Caco-2 (cell line): ENCODE data around the gene PAFAH1B2. TPM values are rescaled to one million over a fixed set of nuclear protein-coding genes. Genes with fewer than 3 reads are reported as not detected.
"Not testable (repeated sequence)": the region's sequence is repeated elsewhere in the genome, so short reads cannot be mapped to it uniquely, and the experiment has no call there.

ENCODE experiments used
- BruUV-seq: library from RNA; stranded (reverse); fragments of 400-500 nt; replicated peaks from 2 replicates; lab custom pipeline; 2021; lab: Mats Ljungman, UMichigan
- CTCF ChIA-PET: fragments of 300-600 bp; sonication (Branson Sonifier 250); formaldehyde crosslinking; loops from one replicate; lab custom pipeline; 2022; ENCODE audit warnings: antibody characterized with exemption; lab: Charles Lee
- POLR2A ChIA-PET: fragments of 300-600 bp; sonication (Branson Sonifier 250); formaldehyde crosslinking; loops from one replicate; lab custom pipeline; 2022; ENCODE audit warnings: antibody characterized with exemption; lab: Charles Lee
- DNase-seq, 2 experiments: peaks; one replicate each; pipeline versions ENCODE4 v3.0.0 to v3.0.0-alpha.2; 2020 to 2022
- H3K27me3 ChIP-seq: replicated peaks from 2 replicates; pipeline ENCODE4 v1.6.0; 2011; ENCODE audit warnings: low read length; ENCODE audit not compliant: control insufficient read depth, insufficient read depth
- H3K36me3 ChIP-seq: 2 replicates; pipeline ENCODE4 v1.5.1; 2011; ENCODE audit warnings: low read length; ENCODE audit not compliant: control insufficient read depth, insufficient read depth
- H3K4me1 ChIP-seq: fragments of 250-450 bp; sonication (Bioruptor Pico); 2 replicates; pipeline ENCODE4 v1.5.1; 2020; ENCODE audit warnings: mild to moderate bottlenecking
- H3K4me3 ChIP-seq: 2 replicates; pipeline ENCODE4 v1.5.1; 2011; ENCODE audit warnings: low read depth, mild to moderate bottlenecking, control low read depth, low read length
- H3K9me3 ChIP-seq: fragments of 250-450 bp; sonication (Bioruptor Pico); 2 replicates; pipeline ENCODE4 v1.5.1; 2020; ENCODE audit warnings: mild to moderate bottlenecking, moderate library complexity
- H3K27ac Mint-ChIP-seq: one replicate; pipeline ENCODE4 v1.8.0; 2022; ENCODE audit warnings: mixed read lengths; ENCODE audit not compliant: unreplicated experiment
- H3K27me3 Mint-ChIP-seq: one replicate; pipeline ENCODE4 v1.8.0; 2022; ENCODE audit warnings: mixed read lengths; ENCODE audit not compliant: insufficient read depth, unreplicated experiment
- H3K36me3 Mint-ChIP-seq: one replicate; pipeline ENCODE4 v1.8.0; 2022; ENCODE audit warnings: mild to moderate bottlenecking, mixed read lengths; ENCODE audit not compliant: insufficient read depth, unreplicated experiment
- H3K4me1 Mint-ChIP-seq: one replicate; pipeline ENCODE4 v1.8.0; 2022; ENCODE audit warnings: low read depth, mixed read lengths; ENCODE audit not compliant: unreplicated experiment
- H3K4me3 Mint-ChIP-seq: one replicate; pipeline ENCODE4 v1.8.0; 2022; ENCODE audit warnings: mild to moderate bottlenecking, moderate library complexity, mixed read lengths; ENCODE audit not compliant: unreplicated experiment
- H3K9me3 Mint-ChIP-seq: one replicate; pipeline ENCODE4 v1.8.0; 2022; ENCODE audit warnings: mixed read lengths; ENCODE audit not compliant: unreplicated experiment
- intact Hi-C: fragments of 100-400 bp; cut with micrococcal nuclease; formaldehyde crosslinking; loops from one replicate; pipeline ENCODE4 v1.10.0; 2022; ENCODE audit not compliant: unreplicated experiment
- total RNA-seq: library from RNA; stranded (reverse); gene quantifications from 2 replicates; pipeline ENCODE4 v1.2.3, GENCODE V29; 2022
- TF ChIP-seq, protein P1 (sequence below), 2 experiments: fragments of 200-600 bp in 1 of 2; IDR thresholded peaks; 1 replicate in 1 of 2; 2 replicates in 1 of 2; pipeline versions ENCODE4 v1.5.1 to v1.8.0; 2011 to 2022; ENCODE audit warnings: antibody characterized with exemption in 1 of 2, control low read depth in 1 of 2, inconsistent platforms in 1 of 2, low read depth in 1 of 2, low read length in 1 of 2, mild to moderate bottlenecking in 1 of 2, moderate library complexity in 1 of 2; ENCODE audit not compliant: insufficient read depth in 1 of 2, severe bottlenecking in 1 of 2, unreplicated experiment in 1 of 2

The PAFAH1B2 gene
- total RNA-seq, 1 experiment from 2014 or later: 167 TPM

DNA sequence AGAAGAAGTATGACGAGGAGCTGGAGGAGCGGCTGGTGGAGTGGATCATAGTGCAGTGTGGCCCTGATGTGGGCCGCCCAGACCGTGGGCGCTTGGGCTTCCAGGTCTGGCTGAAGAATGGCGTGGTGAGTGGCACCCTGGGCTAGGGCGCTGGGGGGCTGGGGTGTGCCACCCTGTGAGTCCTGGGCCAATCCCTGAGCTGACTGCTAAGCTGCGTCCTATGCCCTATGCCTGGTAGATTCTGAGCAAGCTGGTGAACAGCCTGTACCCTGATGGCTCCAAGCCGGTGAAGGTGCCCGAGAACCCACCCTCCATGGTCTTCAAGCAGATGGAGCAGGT, 59.0 kb downstream of the PAFAH1B2 start:
- no TSS peak for BruUV-seq
- no peaks in the 10 kb centered on the region for H3K27me3 Mint-ChIP-seq
- no peaks in the 10 kb centered on the region for H3K9me3 ChIP-seq
- peak overlapping the region; percentile 54 for H3K27ac Mint-ChIP-seq
- ChIA-PET POLR2A (interaction anchor here (1.3 to 1.4 kb wide), 2 partner anchors 10 to 24 kb away, joined by 3 to 6 read pairs; partner anchors contain the start of gene SIDT2), CTCF (no interaction called here)
- H3K9me3 Mint-ChIP-seq: no peaks in the 10 kb centered on the region
- DNase-seq: no peak
- intact Hi-C loops: no loop called here
- H3K36me3 Mint-ChIP-seq: peaks cover 50% of the 10 kb centered on the region
- TF ChIP-seq, protein P1, sequence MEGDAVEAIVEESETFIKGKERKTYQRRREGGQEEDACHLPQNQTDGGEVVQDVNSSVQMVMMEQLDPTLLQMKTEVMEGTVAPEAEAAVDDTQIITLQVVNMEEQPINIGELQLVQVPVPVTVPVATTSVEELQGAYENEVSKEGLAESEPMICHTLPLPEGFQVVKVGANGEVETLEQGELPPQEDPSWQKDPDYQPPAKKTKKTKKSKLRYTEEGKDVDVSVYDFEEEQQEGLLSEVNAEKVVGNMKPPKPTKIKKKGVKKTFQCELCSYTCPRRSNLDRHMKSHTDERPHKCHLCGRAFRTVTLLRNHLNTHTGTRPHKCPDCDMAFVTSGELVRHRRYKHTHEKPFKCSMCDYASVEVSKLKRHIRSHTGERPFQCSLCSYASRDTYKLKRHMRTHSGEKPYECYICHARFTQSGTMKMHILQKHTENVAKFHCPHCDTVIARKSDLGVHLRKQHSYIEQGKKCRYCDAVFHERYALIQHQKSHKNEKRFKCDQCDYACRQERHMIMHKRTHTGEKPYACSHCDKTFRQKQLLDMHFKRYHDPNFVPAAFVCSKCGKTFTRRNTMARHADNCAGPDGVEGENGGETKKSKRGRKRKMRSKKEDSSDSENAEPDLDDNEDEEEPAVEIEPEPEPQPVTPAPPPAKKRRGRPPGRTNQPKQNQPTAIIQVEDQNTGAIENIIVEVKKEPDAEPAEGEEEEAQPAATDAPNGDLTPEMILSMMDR (IDR thresholded peaks at IDR 0.05; ENCODE audit: insufficient read depth in 1 of 2, low read depth in 1 of 2, low read length in 1 of 2, severe bottlenecking in 1 of 2, unreplicated experiment in 1 of 2): no peak
- peaks cover 25% of the 10 kb centered on the region for H3K4me1 ChIP-seq
- H3K27me3 ChIP-seq: no peaks in the 10 kb centered on the region
- no peaks in the 10 kb centered on the region for H3K36me3 ChIP-seq
- H3K4me3 ChIP-seq: no peak overlapping the region
- no peak overlapping the region for H3K4me3 Mint-ChIP-seq
- peaks cover 26% of the 10 kb centered on the region for H3K4me1 Mint-ChIP-seq

GRCh38 chr11:117204283-117205080, 60.4 kb downstream of the PAFAH1B2 start:
- Histone ChIP-seq H3K36me3 (no peaks in the 10 kb centered on the region), H3K9me3 (no peaks in the 10 kb centered on the region), H3K4me1 (peaks cover 13% of the 10 kb centered on the region), H3K27me3 (no peaks in the 10 kb centered on the region), H3K4me3 (no peak overlapping the region)
- H3K36me3 Mint-ChIP-seq: peaks cover 59% of the 10 kb centered on the region
- TF ChIP-seq, protein P1 (IDR thresholded peaks at IDR 0.05; ENCODE audit: insufficient read depth in 1 of 2, low read depth in 1 of 2, low read length in 1 of 2, severe bottlenecking in 1 of 2, unreplicated experiment in 1 of 2): no peak
- no peaks in the 10 kb centered on the region for H3K9me3 Mint-ChIP-seq
- no peak overlapping the region for H3K27ac Mint-ChIP-seq
- H3K4me1 Mint-ChIP-seq: peaks cover 20% of the 10 kb centered on the region
- TSS peak; percentile 37 for BruUV-seq
- ChIA-PET CTCF (interaction anchor here (0.7 kb wide), 1 partner anchor 22 kb away, joined by 3 read pairs; no protein-coding TSS in a partner anchor), POLR2A (interaction anchor here (0.6 kb wide), 1 partner anchor 19 kb away, joined by 3 read pairs; no protein-coding TSS in a partner anchor)
- H3K4me3 Mint-ChIP-seq: no peak overlapping the region
- intact Hi-C loops: no loop called here
- no peak for DNase-seq
- no peaks in the 10 kb centered on the region for H3K27me3 Mint-ChIP-seq

- Histone ChIP-seq H3K4me3 (no peak overlapping the region), H3K27me3 (no peaks in the 10 kb centered on the region), H3K36me3 (no peaks in the 10 kb centered on the region), H3K4me1 (peaks cover 5% of the 10 kb centered on the region), H3K9me3 (no peaks in the 10 kb centered on the region)
- Mint-ChIP-seq H3K27me3 (no peaks in the 10 kb centered on the region), H3K4me1 (peaks cover 13% of the 10 kb centered on the region), H3K27ac (no peak overlapping the region), H3K4me3 (no peak overlapping the region), H3K36me3 (peaks cover 65% of the 10 kb centered on the region), H3K9me3 (no peaks in the 10 kb centered on the region)
- POLR2A ChIA-PET: no interaction called here
- CTCF ChIA-PET: interaction anchor here (0.6 to 0.7 kb wide), 2 partner anchors 21 to 112 kb away, joined by 3 to 4 read pairs; no protein-coding TSS in a partner anchor
- intact Hi-C loops: no loop called here
- TSS peak; percentile 42 for BruUV-seq
- DNase-seq: no peak
- TF ChIP-seq, protein P1 (IDR thresholded peaks at IDR 0.05; ENCODE audit: insufficient read depth in 1 of 2, low read depth in 1 of 2, low read length in 1 of 2, severe bottlenecking in 1 of 2, unreplicated experiment in 1 of 2): peak in 1 of 2 experiments; percentile 3
These were observed 61.2 kb downstream of the PAFAH1B2 start for GRCh38 chr11:117205211-117205818.

GRCh38 chr11:117206111-117206510, 62.0 kb downstream of the PAFAH1B2 start:
- H3K27ac Mint-ChIP-seq: not testable (repeated sequence)

More at GRCh38 chr11:117206111-117206510, 62.0 kb downstream of the PAFAH1B2 start:
- H3K9me3 ChIP-seq, intact Hi-C loops, POLR2A ChIA-PET, H3K4me1 ChIP-seq, DNase-seq, H3K27me3 ChIP-seq, H3K9me3 Mint-ChIP-seq, H3K4me3 ChIP-seq, BruUV-seq, H3K27me3 Mint-ChIP-seq, H3K4me3 Mint-ChIP-seq, H3K4me1 Mint-ChIP-seq, H3K36me3 ChIP-seq: not testable (repeated sequence)
- CTCF ChIA-PET: interaction anchor here (0.6 kb wide), 1 partner anchor 112 kb away, joined by 4 read pairs; no protein-coding TSS in a partner anchor
- H3K36me3 Mint-ChIP-seq: peaks cover 63% of the 10 kb centered on the region
